ENCODE data around the gene INHA. TPM values are rescaled to one million over a fixed set of nuclear protein-coding genes. Genes with fewer than 3 reads are reported as not detected.

INHA gene
- total RNA-seq, 4 donors from 2014 or later = not detected

DNA sequence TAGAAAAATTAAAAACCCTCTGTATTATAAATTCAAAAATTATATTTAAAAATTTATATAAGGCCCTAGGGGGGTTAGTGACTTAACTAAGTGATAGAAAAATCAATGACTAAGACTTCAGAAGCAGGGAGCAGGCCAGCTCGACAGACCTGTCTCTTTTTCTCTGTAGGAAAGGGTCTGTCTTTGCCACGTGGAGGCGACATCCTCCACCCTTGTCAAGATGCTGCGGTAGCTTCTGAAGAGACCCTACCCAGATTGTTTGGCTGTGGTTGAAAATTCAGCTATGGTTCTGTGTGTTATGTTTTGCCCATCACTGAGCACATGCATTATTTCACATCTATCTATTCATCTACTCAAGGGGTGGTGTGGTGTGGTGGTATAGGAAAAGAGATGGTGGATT lies 47.1 kb downstream of the INHA start:
- Histone ChIP-seq H3K4me3 (no peak overlapping the region), H3K4me1 (no peaks in the 10 kb centered on the region)
- TF ChIP-seq POLR2A (IDR thresholded peaks at IDR 0.05) = no peak
- TF ChIP-seq, protein P1, sequence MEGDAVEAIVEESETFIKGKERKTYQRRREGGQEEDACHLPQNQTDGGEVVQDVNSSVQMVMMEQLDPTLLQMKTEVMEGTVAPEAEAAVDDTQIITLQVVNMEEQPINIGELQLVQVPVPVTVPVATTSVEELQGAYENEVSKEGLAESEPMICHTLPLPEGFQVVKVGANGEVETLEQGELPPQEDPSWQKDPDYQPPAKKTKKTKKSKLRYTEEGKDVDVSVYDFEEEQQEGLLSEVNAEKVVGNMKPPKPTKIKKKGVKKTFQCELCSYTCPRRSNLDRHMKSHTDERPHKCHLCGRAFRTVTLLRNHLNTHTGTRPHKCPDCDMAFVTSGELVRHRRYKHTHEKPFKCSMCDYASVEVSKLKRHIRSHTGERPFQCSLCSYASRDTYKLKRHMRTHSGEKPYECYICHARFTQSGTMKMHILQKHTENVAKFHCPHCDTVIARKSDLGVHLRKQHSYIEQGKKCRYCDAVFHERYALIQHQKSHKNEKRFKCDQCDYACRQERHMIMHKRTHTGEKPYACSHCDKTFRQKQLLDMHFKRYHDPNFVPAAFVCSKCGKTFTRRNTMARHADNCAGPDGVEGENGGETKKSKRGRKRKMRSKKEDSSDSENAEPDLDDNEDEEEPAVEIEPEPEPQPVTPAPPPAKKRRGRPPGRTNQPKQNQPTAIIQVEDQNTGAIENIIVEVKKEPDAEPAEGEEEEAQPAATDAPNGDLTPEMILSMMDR (IDR thresholded peaks at IDR 0.05) = no peak

DNA sequence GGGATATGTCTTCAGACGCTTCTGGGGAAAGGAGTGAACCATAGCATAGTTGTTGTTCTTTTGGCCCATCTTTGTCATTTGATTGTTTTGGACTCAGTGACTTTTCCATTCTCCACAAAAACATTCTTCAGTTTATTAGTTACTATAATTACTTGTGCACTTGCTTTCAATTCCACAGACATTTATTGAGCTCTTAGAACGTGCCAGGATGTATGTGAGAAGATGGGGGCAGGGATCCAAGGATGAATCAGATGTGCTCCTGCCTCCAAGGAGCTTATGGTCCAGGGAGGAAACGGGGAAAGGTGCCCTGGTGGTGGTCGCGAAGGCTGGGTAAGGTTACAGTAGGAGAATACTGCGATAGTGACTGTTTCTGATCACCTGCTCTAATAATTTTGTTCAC lies 48.4 kb downstream of the INHA start:
- Histone ChIP-seq H3K4me3 (no peak overlapping the region), H3K27ac (no peak overlapping the region), H3K9me3 (no peaks in the 10 kb centered on the region), H3K27me3 (no peaks in the 10 kb centered on the region), H3K36me3 (peaks cover 0 to 6% (median 0%) of the 10 kb centered on the region in 3 donors), H3K4me1 (no peaks in the 10 kb centered on the region)
- DNase-seq = no peak
- no peak for TF ChIP-seq POLR2A (IDR thresholded peaks at IDR 0.05)
- TF ChIP-seq, protein P1 (IDR thresholded peaks at IDR 0.05) = no peak

More for the DNA sequence above, 47.1 kb downstream of the INHA start:
- Histone ChIP-seq H3K9me3 (no peaks in the 10 kb centered on the region), H3K36me3 (peaks cover 0 to 18% (median 0%) of the 10 kb centered on the region in 3 donors), H3K27me3 (no peaks in the 10 kb centered on the region), H3K27ac (no peak overlapping the region)
- DNase-seq = no peak

DNA sequence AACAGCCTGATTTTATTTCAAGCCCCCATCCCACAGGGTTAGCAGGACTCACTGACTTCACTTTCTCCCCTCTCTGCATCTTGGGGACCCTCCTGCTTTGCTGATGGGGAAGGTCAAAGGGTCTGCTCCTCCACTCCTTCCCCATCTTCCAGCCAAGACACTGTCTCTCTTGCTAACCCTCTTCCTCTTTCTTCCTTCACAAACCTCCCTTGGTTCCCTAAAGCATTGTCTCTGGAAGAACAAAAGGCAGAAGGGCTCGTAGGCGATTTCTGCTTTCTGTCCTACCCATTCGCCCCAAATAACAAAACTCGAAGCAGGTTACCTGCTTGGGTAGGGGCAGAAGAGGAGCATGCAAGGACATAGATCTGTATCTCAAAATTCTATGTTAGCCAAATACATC lies 49.8 kb downstream of the INHA start:
- TF ChIP-seq, protein P1 (IDR thresholded peaks at IDR 0.05) = no peak
- TF ChIP-seq POLR2A (IDR thresholded peaks at IDR 0.05) = no peak
- H3K4me1 ChIP-seq = no peaks in the 10 kb centered on the region
- H3K9me3 ChIP-seq = no peaks in the 10 kb centered on the region
- no peak for DNase-seq
- H3K36me3 ChIP-seq = no peaks in the 10 kb centered on the region
- no peaks in the 10 kb centered on the region for H3K27me3 ChIP-seq
- no peak overlapping the region for H3K27ac ChIP-seq
- no peak overlapping the region for H3K4me3 ChIP-seq

DNA sequence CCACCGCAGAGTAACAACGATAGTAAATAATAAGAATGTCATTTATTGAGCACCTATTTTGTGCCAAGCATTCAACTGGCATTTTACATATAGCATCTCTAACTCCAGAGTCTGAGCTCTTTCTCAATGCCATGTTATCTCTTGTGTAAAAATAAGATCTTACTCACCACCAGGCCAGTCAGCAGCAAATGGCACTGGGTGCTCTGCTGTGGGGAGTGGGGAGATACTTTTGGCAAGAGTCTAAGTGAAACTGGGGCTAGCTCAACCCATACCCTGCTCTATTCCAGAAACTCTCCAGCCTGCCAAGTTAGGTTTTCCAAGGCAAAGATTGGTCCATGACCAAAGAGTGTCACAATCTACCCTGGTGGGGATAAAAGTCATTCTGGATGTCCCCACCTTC lies 50.4 kb downstream of the INHA start:
- no peak overlapping the region for H3K27ac ChIP-seq
- H3K27me3 ChIP-seq = no peaks in the 10 kb centered on the region
- H3K9me3 ChIP-seq = no peaks in the 10 kb centered on the region
- peaks cover 0 to under 1% (median 0%) of the 10 kb centered on the region in 4 donors for H3K4me1 ChIP-seq
- DNase-seq = no peak
- TF ChIP-seq, protein P1 (IDR thresholded peaks at IDR 0.05) = no peak
- TF ChIP-seq POLR2A (IDR thresholded peaks at IDR 0.05) = no peak
- no peak overlapping the region for H3K4me3 ChIP-seq
- H3K36me3 ChIP-seq = no peaks in the 10 kb centered on the region

DNA sequence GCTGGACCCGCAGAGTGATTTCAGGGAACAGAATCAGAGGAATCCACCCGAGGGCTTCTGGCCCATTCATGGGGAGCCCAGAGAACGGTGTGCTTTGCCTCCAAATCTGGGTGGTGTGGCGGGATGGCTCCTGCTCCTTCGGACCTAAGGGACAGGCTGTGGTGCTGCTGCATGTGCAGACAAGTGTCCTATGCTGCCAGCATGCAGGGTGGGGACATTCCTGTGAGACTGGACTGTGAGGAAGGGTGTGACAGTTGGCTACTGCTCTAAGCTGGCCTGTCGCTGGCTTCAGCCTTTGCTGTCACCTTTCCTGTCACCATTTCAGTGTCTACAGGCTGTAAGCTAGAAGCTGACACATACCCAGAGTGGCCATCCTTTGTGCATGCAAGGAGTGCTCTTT lies 52.5 kb downstream of the INHA start:
- Histone ChIP-seq H3K27ac (no peak overlapping the region), H3K36me3 (no peaks in the 10 kb centered on the region), H3K27me3 (no peaks in the 10 kb centered on the region), H3K4me3 (no peak overlapping the region), H3K4me1 (peaks cover 0 to 8% (median 3%) of the 10 kb centered on the region in 4 donors), H3K9me3 (no peaks in the 10 kb centered on the region)
- TF ChIP-seq, protein P1 (IDR thresholded peaks at IDR 0.05) = no peak
- no peak for TF ChIP-seq POLR2A (IDR thresholded peaks at IDR 0.05)
- no peak for DNase-seq

DNA sequence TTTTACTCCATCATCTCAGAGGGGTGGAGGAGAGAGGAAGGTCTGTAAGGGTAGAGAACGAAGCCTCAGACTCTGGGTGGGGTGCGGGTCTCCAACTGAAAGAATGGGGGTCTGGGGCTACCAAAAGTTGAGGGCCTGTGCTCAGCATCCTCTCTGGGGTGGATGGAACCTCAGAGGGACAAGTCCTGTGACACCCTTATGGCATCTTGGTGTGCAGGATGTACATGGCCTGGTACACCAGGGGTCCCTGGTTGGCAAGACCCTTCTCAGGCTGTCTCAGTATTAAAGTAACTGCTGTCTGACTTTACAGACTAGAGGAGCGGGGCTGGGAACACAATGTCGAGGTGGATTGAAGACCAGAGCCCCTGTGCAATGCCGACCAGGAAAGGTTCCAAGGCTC lies 53.1 kb downstream of the INHA start:
- TF ChIP-seq, protein P1 (IDR thresholded peaks at IDR 0.05) = no peak
- TF ChIP-seq POLR2A (IDR thresholded peaks at IDR 0.05) = no peak
- H3K27me3 ChIP-seq = no peaks in the 10 kb centered on the region
- H3K9me3 ChIP-seq = no peaks in the 10 kb centered on the region
- H3K4me3 ChIP-seq = no peak overlapping the region
- no peak overlapping the region for H3K27ac ChIP-seq
- peaks cover 0 to 8% (median 3%) of the 10 kb centered on the region in 4 donors for H3K4me1 ChIP-seq
- H3K36me3 ChIP-seq = no peaks in the 10 kb centered on the region
- no peak for DNase-seq

Measured in Peyer's patch (tissue), 4 donors.